Endothelial cell of umbilical vein (primary cell): ENCODE data around the gene CDC42EP3. TPM values are rescaled to one million over a fixed set of nuclear protein-coding genes. Genes with fewer than 3 reads are reported as not detected.

Experiments used
- BruUV-seq: library from RNA; stranded (reverse); fragments of 400-500 nt; replicated peaks from 2 replicates; lab custom pipeline; 2021; lab: Mats Ljungman, UMichigan
- CTCF ChIA-PET: fragments of 300-600, 350-600 bp; sonication (Branson Sonifier 250); formaldehyde crosslinking; loops from one replicate; lab custom pipeline; 2021; ENCODE audit warnings: antibody characterized with exemption, inconsistent platforms; lab: Charles Lee
- POLR2A ChIA-PET: fragments of 300-600, 350-600 bp; sonication (Branson Sonifier 250); formaldehyde crosslinking; loops from one replicate; lab custom pipeline; 2021; ENCODE audit warnings: antibody characterized with exemption, inconsistent platforms; lab: Charles Lee
- DNase-seq: peaks from one replicate; pipeline ENCODE4 v3.0.0-alpha.2; 2011; ENCODE audit warnings: low read depth, low spot score
- FAIRE-seq: peaks from 2 replicates; lab custom pipeline; 2011; peaks lifted over from hg19 to GRCh38; lab: Jason Lieb, UNC
- H2AFZ ChIP-seq: 2 replicates; pipeline ENCODE4 v1.6.0; 2012; ENCODE audit warnings: low read depth, low read length, control low read depth, inconsistent platforms
- H3K27ac ChIP-seq: 2 replicates; pipeline ENCODE4 v1.5.1; 2011; ENCODE audit warnings: low read depth, mild to moderate bottlenecking, control low read depth, low read length, moderate library complexity; ENCODE audit not compliant: insufficient read depth
- H3K27me3 ChIP-seq, 2 experiments: 2 replicates each; pipeline versions ENCODE4 v1.6.0 to v1.6.1; 2011; ENCODE audit warnings: low read length in 2 of 2, mixed read lengths in 1 of 2; ENCODE audit not compliant: control insufficient read depth in 2 of 2, insufficient read depth in 2 of 2
- H3K36me3 ChIP-seq, 2 experiments: 2 replicates in 1 of 2; 3 replicates in 1 of 2; pipeline ENCODE4 v1.5.1; 2011; ENCODE audit warnings: low read length in 2 of 2, mild to moderate bottlenecking in 1 of 2, moderate library complexity in 1 of 2; ENCODE audit not compliant: control insufficient read depth in 2 of 2, insufficient read depth in 2 of 2; ENCODE audit errors: extremely low read depth in 1 of 2
- H3K4me1 ChIP-seq: 3 replicates; pipeline ENCODE4 v1.5.1; 2011; ENCODE audit warnings: mild to moderate bottlenecking, low read length; ENCODE audit not compliant: control insufficient read depth, insufficient read depth; ENCODE audit errors: extremely low read depth
- H3K4me2 ChIP-seq: 2 replicates; pipeline ENCODE4 v1.6.1; 2011; ENCODE audit warnings: low read length, control low read depth, mixed read lengths; ENCODE audit not compliant: insufficient read depth
- H3K4me3 ChIP-seq, 3 experiments: fragments of 200-600 bp in 1 of 3; sonication (generic), shearing (Covaris generic) in 1 of 3; replicated peaks in 1 of 3; 2 replicates each; pipeline ENCODE4 v1.5.1; 2011 to 2016; ENCODE audit warnings: control low read depth in 3 of 3, low read length in 3 of 3, mild to moderate bottlenecking in 2 of 3, inconsistent platforms in 1 of 3, low read depth in 1 of 3, moderate library complexity in 1 of 3; ENCODE audit not compliant: insufficient read depth in 1 of 3
- H3K79me2 ChIP-seq: 2 replicates; pipeline ENCODE4 v1.6.0; 2012; ENCODE audit warnings: low read length, inconsistent platforms; ENCODE audit not compliant: control insufficient read depth, insufficient read depth
- H3K9ac ChIP-seq: replicated peaks from 2 replicates; pipeline ENCODE3; 2011; ENCODE audit warnings: low read length, control low read depth; ENCODE audit not compliant: insufficient read depth; ENCODE audit errors: extremely low read depth
- H3K9me1 ChIP-seq: replicated peaks from 3 replicates; pipeline ENCODE4 v1.6.0; 2011; ENCODE audit warnings: mild to moderate bottlenecking, low read length; ENCODE audit not compliant: control insufficient read depth, insufficient read depth; ENCODE audit errors: extremely low read depth
- H3K9me3 ChIP-seq: replicated peaks from 2 replicates; pipeline ENCODE4 v1.5.1; 2012; ENCODE audit warnings: low read length, inconsistent platforms; ENCODE audit not compliant: control insufficient read depth, insufficient read depth
- H4K20me1 ChIP-seq: replicated peaks from 2 replicates; pipeline ENCODE3; 2011; ENCODE audit warnings: mild to moderate bottlenecking, low read length; ENCODE audit not compliant: control insufficient read depth, insufficient read depth; ENCODE audit errors: extremely low read depth
- EZH2 ChIP-seq: IDR thresholded peaks from 2 replicates; pipeline ENCODE4 v1.6.1; 2012; ENCODE audit warnings: borderline replicate concordance, low read depth, mild to moderate bottlenecking, moderate library complexity, low read length, inconsistent platforms; ENCODE audit not compliant: severe bottlenecking
- FOS ChIP-seq: IDR thresholded peaks from 2 replicates; pipeline ENCODE4 v1.6.1; 2011; ENCODE audit warnings: mild to moderate bottlenecking, low read length, moderate library complexity, borderline replicate concordance; ENCODE audit not compliant: insufficient read depth
- GATA2 ChIP-seq: IDR thresholded peaks from 2 replicates; pipeline ENCODE4 v1.7.0; 2011; ENCODE audit warnings: low read depth, mild to moderate bottlenecking, moderate library complexity, mixed read lengths, low read length; ENCODE audit not compliant: insufficient read length, insufficient read depth
- JUN ChIP-seq: IDR thresholded peaks from 2 replicates; pipeline ENCODE4 v1.6.1; 2011; ENCODE audit warnings: borderline replicate concordance, low read depth; ENCODE audit not compliant: insufficient read length, insufficient read depth
- MYC ChIP-seq: IDR thresholded peaks from one replicate; pipeline ENCODE4 v1.6.1; 2011; ENCODE audit warnings: mild to moderate bottlenecking, low read depth, low read length
- POLR2A ChIP-seq: IDR thresholded peaks from 2 replicates; pipeline ENCODE4 v1.6.1; 2012; ENCODE audit warnings: low read depth, mild to moderate bottlenecking, control low read depth, low read length
- dilution Hi-C: fragments of 300-500 bp; cut with MboI; formaldehyde crosslinking; loops from one replicate; pipeline ENCODE4 v1.15.0; 2019; ENCODE audit warnings: low sequenced_read_pairs; ENCODE audit not compliant: extremely low pct_ligation_motif_present
- intact Hi-C: fragments of 100-400 bp; cut with micrococcal nuclease; formaldehyde crosslinking; loops from one replicate; pipeline ENCODE4 v1.10.0; 2022
- polyA plus RNA-seq, 4 experiments: library from polyadenylated mRNA; depleted of rRNA in 3 of 4; stranded (reverse) in 3 of 4; unstranded in 1 of 4; fragments of >200 nt; gene quantifications; 2 replicates each; pipeline versions ENCODE4 v1.2.1 to v1.2.3, GENCODE V29; 2011 to 2012; ENCODE audit warnings: missing spikeins in 1 of 4
- total RNA-seq: library from RNA; stranded (reverse); gene quantifications from 2 replicates; pipeline ENCODE4 v1.2.3, GENCODE V29; 2021
- TF ChIP-seq, protein P1 (sequence below): IDR thresholded peaks from 2 replicates; pipeline ENCODE4 v1.6.1; 2011; ENCODE audit not compliant: insufficient read depth, insufficient read length
- TF ChIP-seq, protein P2 (sequence below), 2 donors: IDR thresholded peaks; 1 replicate in 1 of 2; 2 replicates in 1 of 2; pipeline ENCODE4 v1.5.1; 2011; ENCODE audit warnings: low read length in 2 of 2, mild to moderate bottlenecking in 2 of 2, moderate library complexity in 2 of 2, control low read depth in 1 of 2, inconsistent platforms in 1 of 2, low read depth in 1 of 2; ENCODE audit not compliant: insufficient read depth in 1 of 2; ENCODE audit errors: extremely low read depth in 1 of 2

Gene CDC42EP3
- total and polyA plus RNA-seq, 2 donors (not counting 3 experiments of a cell fraction or from before 2014, with no cell fraction given): 14.6 to 54.7 TPM

DNA sequence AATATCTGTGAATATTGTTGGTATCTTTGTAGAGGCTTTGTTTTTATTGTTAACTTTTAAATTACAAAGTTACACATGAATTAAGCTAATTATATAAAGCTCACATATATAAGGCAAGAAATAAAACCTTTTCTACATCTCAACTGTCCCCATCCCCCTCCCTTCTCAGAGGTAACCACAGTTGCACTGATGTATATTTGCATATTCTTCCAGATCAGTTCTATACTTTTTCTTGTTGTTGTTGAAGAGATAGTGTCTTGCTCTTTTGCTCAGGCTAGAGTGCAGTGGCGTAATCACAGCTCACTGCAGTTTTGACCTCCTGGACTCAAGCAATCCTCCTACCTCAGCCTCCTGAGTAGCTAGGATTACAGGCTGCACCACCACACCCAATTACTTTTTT is 36.0 kb upstream of the CDC42EP3 start:
- Histone ChIP-seq H4K20me1 (no peaks in the 10 kb centered on the region), H3K9me1 (no peaks in the 10 kb centered on the region), H3K4me3 (no peak overlapping the region), H2AFZ (no peak overlapping the region), H3K9ac (no peak overlapping the region), H3K27me3 (no peaks in the 10 kb centered on the region), H3K79me2 (no peaks in the 10 kb centered on the region), H3K4me1 (peaks cover 12% of the 10 kb centered on the region), H3K9me3 (no peaks in the 10 kb centered on the region), H3K4me2 (no peak overlapping the region), H3K36me3 (no peaks in the 10 kb centered on the region), H3K27ac (no peak overlapping the region)
- dilution Hi-C loops (no loop called here), intact Hi-C loops (no loop called here)
- TF ChIP-seq, protein P1, sequence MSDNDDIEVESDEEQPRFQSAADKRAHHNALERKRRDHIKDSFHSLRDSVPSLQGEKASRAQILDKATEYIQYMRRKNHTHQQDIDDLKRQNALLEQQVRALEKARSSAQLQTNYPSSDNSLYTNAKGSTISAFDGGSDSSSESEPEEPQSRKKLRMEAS: no peak
- no peak for TF ChIP-seq GATA2
- FAIRE-seq: no peak
- BruUV-seq: no TSS peak
- POLR2A ChIA-PET: no interaction called here
- CTCF ChIA-PET: interaction anchor here (1.4 kb wide), 1 partner anchor 125 kb away, joined by 3 read pairs; no protein-coding TSS in a partner anchor
- DNase-seq: no peak

GRCh38 chr2:37706334-37707183 is 35.1 kb upstream of the CDC42EP3 start:
- Histone ChIP-seq H2AFZ (no peak overlapping the region), H3K27me3 (no peaks in the 10 kb centered on the region), H3K79me2 (no peaks in the 10 kb centered on the region), H3K4me2 (no peak overlapping the region), H3K9me1 (no peaks in the 10 kb centered on the region), H3K9ac (no peak overlapping the region), H3K4me1 (peaks cover 9% of the 10 kb centered on the region), H3K4me3 (no peak overlapping the region), H3K27ac (no peak overlapping the region), H3K36me3 (no peaks in the 10 kb centered on the region), H4K20me1 (no peaks in the 10 kb centered on the region), H3K9me3 (no peaks in the 10 kb centered on the region)
- intact Hi-C loops (no loop called here), dilution Hi-C loops (no loop called here)
- no peak for TF ChIP-seq GATA2
- TF ChIP-seq POLR2A: no peak
- TF ChIP-seq EZH2: no peak
- no peak for TF ChIP-seq FOS
- TF ChIP-seq, protein P2, sequence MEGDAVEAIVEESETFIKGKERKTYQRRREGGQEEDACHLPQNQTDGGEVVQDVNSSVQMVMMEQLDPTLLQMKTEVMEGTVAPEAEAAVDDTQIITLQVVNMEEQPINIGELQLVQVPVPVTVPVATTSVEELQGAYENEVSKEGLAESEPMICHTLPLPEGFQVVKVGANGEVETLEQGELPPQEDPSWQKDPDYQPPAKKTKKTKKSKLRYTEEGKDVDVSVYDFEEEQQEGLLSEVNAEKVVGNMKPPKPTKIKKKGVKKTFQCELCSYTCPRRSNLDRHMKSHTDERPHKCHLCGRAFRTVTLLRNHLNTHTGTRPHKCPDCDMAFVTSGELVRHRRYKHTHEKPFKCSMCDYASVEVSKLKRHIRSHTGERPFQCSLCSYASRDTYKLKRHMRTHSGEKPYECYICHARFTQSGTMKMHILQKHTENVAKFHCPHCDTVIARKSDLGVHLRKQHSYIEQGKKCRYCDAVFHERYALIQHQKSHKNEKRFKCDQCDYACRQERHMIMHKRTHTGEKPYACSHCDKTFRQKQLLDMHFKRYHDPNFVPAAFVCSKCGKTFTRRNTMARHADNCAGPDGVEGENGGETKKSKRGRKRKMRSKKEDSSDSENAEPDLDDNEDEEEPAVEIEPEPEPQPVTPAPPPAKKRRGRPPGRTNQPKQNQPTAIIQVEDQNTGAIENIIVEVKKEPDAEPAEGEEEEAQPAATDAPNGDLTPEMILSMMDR (IDR thresholded peaks at IDR 0.05; ENCODE audit: extremely low read depth in 1 of 2, insufficient read depth in 1 of 2, low read depth in 1 of 2, low read length in 2 of 2): no peak
- no peak for TF ChIP-seq JUN
- no peak for TF ChIP-seq MYC
- TF ChIP-seq, protein P1: no peak
- BruUV-seq: no TSS peak
- CTCF ChIA-PET: interaction anchor here (1.4 kb wide), 2 partner anchors 126 to 171 kb away, joined by 3 read pairs; no protein-coding TSS in a partner anchor
- FAIRE-seq (no peak), DNase-seq (no peak)
- POLR2A ChIA-PET: no interaction called here
